Gastroesophageal sphincter (tissue), 4 donors: Measurements from ENCODE around the gene SLC18A2. TPM values are rescaled to one million over a fixed set of nuclear protein-coding genes. Genes with fewer than 3 reads are reported as not detected.

Source experiments
- ATAC-seq: fragments of 150-250 bp; one replicate; pipeline ENCODE4 v1.9.1; 2016; ENCODE audit warnings: mild to moderate bottlenecking, moderate library complexity
- H3K27ac ChIP-seq, 4 donors: fragments of 200-600 bp; sonication (generic) in 3 of 4; 1 replicate in 3 of 4; 2 replicates in 1 of 4; pipeline ENCODE4 v1.5.1; 2016 to 2019
- H3K27me3 ChIP-seq: fragments of 200-600 bp; sonication (generic); one replicate; pipeline ENCODE4 v1.5.1; 2019
- H3K36me3 ChIP-seq, 2 donors: fragments of 200-600 bp; sonication (generic); one replicate each; pipeline ENCODE4 v1.5.1; 2019; ENCODE audit warnings: control low read depth in 1 of 2
- H3K4me1 ChIP-seq, 3 donors: fragments of 200-600 bp; sonication (generic); 1 replicate in 2 of 3; 2 replicates in 1 of 3; pipeline ENCODE4 v1.5.1; 2016 to 2019; ENCODE audit warnings: control low read depth in 2 of 3
- H3K4me3 ChIP-seq, 2 donors: fragments of 200-600 bp; sonication (generic); one replicate each; pipeline ENCODE4 v1.5.1; 2019; ENCODE audit warnings: mild to moderate bottlenecking in 1 of 2, moderate library complexity in 1 of 2
- H3K9me3 ChIP-seq, 3 donors: fragments of 200-600 bp; sonication (generic); one replicate each; pipeline ENCODE4 v1.5.1; 2017 to 2019; ENCODE audit warnings: control low read depth in 2 of 3
- CTCF ChIP-seq, 4 experiments: fragments of 200-600 bp in 2 of 4; fragments of 450-650 bp in 2 of 4; sonication (generic) in 1 of 4; IDR thresholded peaks; one replicate each; pipeline ENCODE4 v1.5.1; 2017 to 2019; ENCODE audit warnings: antibody characterized with exemption in 4 of 4, mild to moderate bottlenecking in 2 of 4, moderate library complexity in 2 of 4
- EP300 ChIP-seq: sonication (generic); formaldehyde crosslinking; IDR thresholded peaks from one replicate; pipeline ENCODE4 v1.6.1; 2017; ENCODE audit warnings: antibody characterized with exemption, mild to moderate bottlenecking
- POLR2A ChIP-seq, 2 donors: fragments of 450-650 bp; IDR thresholded peaks; one replicate each; pipeline ENCODE4 v1.6.1; 2017; ENCODE audit warnings: antibody characterized with exemption in 2 of 2, mild to moderate bottlenecking in 2 of 2, moderate library complexity in 1 of 2
- POLR2AphosphoS5 ChIP-seq: sonication (generic); formaldehyde crosslinking; IDR thresholded peaks from one replicate; pipeline ENCODE4 v1.6.1; 2017; ENCODE audit warnings: antibody characterized with exemption
- whole genome bisulfite sequencing, 2 donors: methylation state at CpG; one replicate each; pipeline ENCODE4 v1.1.5; 2018; ENCODE audit warnings: low coverage in 1 of 2; 5-methylcytosine and 5-hydroxymethylcytosine counted together
- total RNA-seq, 4 donors: library from RNA; depleted of rRNA; stranded (reverse); fragments of >200 nt; gene quantifications; one replicate each; pipeline ENCODE4 v1.1.0, GENCODE V29; 2016

SLC18A2 gene
- total RNA-seq, 4 donors from 2014 or later, result 0.82 to 1.9 (median 0.89) TPM

- 53 to 72% methylated on average over 11 to 12 of the region's 13 CpGs for WGBS, 2 donors
- Histone ChIP-seq H3K9me3 (no peaks in the 10 kb centered on the region), H3K27me3 (no peaks in the 10 kb centered on the region), H3K27ac (no peak overlapping the region), H3K4me3 (no peak overlapping the region), H3K36me3 (no peaks in the 10 kb centered on the region), H3K4me1 (no peaks in the 10 kb centered on the region)
- TF ChIP-seq POLR2AphosphoS5 (no peak), CTCF (IDR thresholded peaks at IDR 0.05) (no peak), EP300 (no peak), POLR2A (IDR thresholded peaks at IDR 0.05) (no peak)
- no peak for ATAC-seq
These were observed 31.5 kb downstream of the SLC18A2 start for GRCh38 chr10:117272195-117273076.

GRCh38 chr10:117273980-117274379, 33.1 kb downstream of the SLC18A2 start:
- TF ChIP-seq POLR2A (IDR thresholded peaks at IDR 0.05) (no peak), EP300 (no peak), POLR2AphosphoS5 (no peak), CTCF (IDR thresholded peaks at IDR 0.05) (no peak)
- no peak for ATAC-seq
- H3K4me3 ChIP-seq, result no peak overlapping the region
- no peaks in the 10 kb centered on the region for H3K4me1 ChIP-seq
- 98 to 100% methylated on average over 3 of the region's 3 CpGs for WGBS, 2 donors
- H3K9me3 ChIP-seq, result no peaks in the 10 kb centered on the region
- no peak overlapping the region for H3K27ac ChIP-seq
- H3K27me3 ChIP-seq, result no peaks in the 10 kb centered on the region
- H3K36me3 ChIP-seq, result no peaks in the 10 kb centered on the region

- TF ChIP-seq CTCF (IDR thresholded peaks at IDR 0.05) (no peak), EP300 (no peak), POLR2A (IDR thresholded peaks at IDR 0.05) (no peak), POLR2AphosphoS5 (no peak)
- H3K9me3 ChIP-seq, result no peaks in the 10 kb centered on the region
- ATAC-seq, result no peak
- H3K27ac ChIP-seq, result no peak overlapping the region
- no peaks in the 10 kb centered on the region for H3K4me1 ChIP-seq
- H3K27me3 ChIP-seq, result no peaks in the 10 kb centered on the region
- 89 to 91% methylated on average over 3 to 5 of the region's 5 CpGs for WGBS, 2 donors
- H3K4me3 ChIP-seq, result no peak overlapping the region
- no peaks in the 10 kb centered on the region for H3K36me3 ChIP-seq
These were observed 33.6 kb downstream of the SLC18A2 start for GRCh38 chr10:117274509-117274908.

- TF ChIP-seq EP300, result no peak
- no peak for TF ChIP-seq CTCF (IDR thresholded peaks at IDR 0.05)
- no peak for TF ChIP-seq POLR2A (IDR thresholded peaks at IDR 0.05)
- no peak for TF ChIP-seq POLR2AphosphoS5
- no peak overlapping the region for H3K27ac ChIP-seq
- ATAC-seq, result no peak
- no peaks in the 10 kb centered on the region for H3K9me3 ChIP-seq
- WGBS, 2 donors, result 37 to 65% methylated on average over 2 to 3 of the region's 3 CpGs
- H3K4me1 ChIP-seq, result no peaks in the 10 kb centered on the region
- no peaks in the 10 kb centered on the region for H3K27me3 ChIP-seq
- no peak overlapping the region for H3K4me3 ChIP-seq
- H3K36me3 ChIP-seq, result no peaks in the 10 kb centered on the region
These were observed 34.2 kb downstream of the SLC18A2 start for GRCh38 chr10:117275121-117275520.

- Histone ChIP-seq H3K27me3 (no peaks in the 10 kb centered on the region), H3K4me1 (no peaks in the 10 kb centered on the region), H3K36me3 (no peaks in the 10 kb centered on the region), H3K9me3 (no peaks in the 10 kb centered on the region), H3K27ac (no peak overlapping the region), H3K4me3 (no peak overlapping the region)
- TF ChIP-seq POLR2A (IDR thresholded peaks at IDR 0.05) (no peak), CTCF (IDR thresholded peaks at IDR 0.05) (no peak), EP300 (no peak), POLR2AphosphoS5 (no peak)
- ATAC-seq, result no peak
- 92 to 96% methylated on average over 2 of the region's 2 CpGs for WGBS, 2 donors
These were observed 36.8 kb downstream of the SLC18A2 start for GRCh38 chr10:117277675-117278074.
